Nephron (organoid): Measurements from ENCODE around the gene CDC42SE2.

Experiments
- H3K27ac Mint-ChIP-seq, 3 experiments: 2 replicates each; pipeline ENCODE4 v1.8.0; 2020; ENCODE audit warnings: mixed read lengths in 3 of 3, mild to moderate bottlenecking in 2 of 3, moderate library complexity in 1 of 3
- H3K27me3 Mint-ChIP-seq: 2 replicates; pipeline ENCODE4 v1.8.0; 2021; ENCODE audit warnings: low read depth, mild to moderate bottlenecking, moderate library complexity, mixed read lengths
- H3K36me3 Mint-ChIP-seq: 2 replicates; pipeline ENCODE4 v1.8.0; 2020; ENCODE audit warnings: low read depth, mixed read lengths
- H3K4me1 Mint-ChIP-seq: 2 replicates; pipeline ENCODE4 v1.8.0; 2020; ENCODE audit warnings: mixed read lengths
- H3K4me3 Mint-ChIP-seq, 3 experiments: 2 replicates each; pipeline ENCODE4 v1.8.0; 2020; ENCODE audit warnings: mild to moderate bottlenecking in 3 of 3, mixed read lengths in 3 of 3, moderate library complexity in 2 of 3
- H3K9me3 Mint-ChIP-seq: 2 replicates; pipeline ENCODE4 v1.8.0; 2020; ENCODE audit warnings: mixed read lengths
- TF ChIP-seq, protein P1 (sequence below), 3 experiments: fragments of 200-600 bp; sonication (generic); IDR thresholded peaks; one replicate each; pipeline ENCODE4 v1.5.0; 2021; ENCODE audit warnings: antibody characterized with exemption in 3 of 3; ENCODE audit not compliant: unreplicated experiment in 3 of 3

Gene CDC42SE2

GRCh38 chr5:131419877-131420276 lies 156.0 kb downstream of the CDC42SE2 start:
- H3K4me1 Mint-ChIP-seq, result no peaks in the 10 kb centered on the region
- no peaks in the 10 kb centered on the region for H3K27me3 Mint-ChIP-seq
- peak overlapping the region in 1 of 3 experiments; percentile 52 for H3K27ac Mint-ChIP-seq
- H3K36me3 Mint-ChIP-seq, result peaks cover 23% of the 10 kb centered on the region
- no peaks in the 10 kb centered on the region for H3K9me3 Mint-ChIP-seq
- no peak overlapping the region for H3K4me3 Mint-ChIP-seq
- TF ChIP-seq, protein P1, sequence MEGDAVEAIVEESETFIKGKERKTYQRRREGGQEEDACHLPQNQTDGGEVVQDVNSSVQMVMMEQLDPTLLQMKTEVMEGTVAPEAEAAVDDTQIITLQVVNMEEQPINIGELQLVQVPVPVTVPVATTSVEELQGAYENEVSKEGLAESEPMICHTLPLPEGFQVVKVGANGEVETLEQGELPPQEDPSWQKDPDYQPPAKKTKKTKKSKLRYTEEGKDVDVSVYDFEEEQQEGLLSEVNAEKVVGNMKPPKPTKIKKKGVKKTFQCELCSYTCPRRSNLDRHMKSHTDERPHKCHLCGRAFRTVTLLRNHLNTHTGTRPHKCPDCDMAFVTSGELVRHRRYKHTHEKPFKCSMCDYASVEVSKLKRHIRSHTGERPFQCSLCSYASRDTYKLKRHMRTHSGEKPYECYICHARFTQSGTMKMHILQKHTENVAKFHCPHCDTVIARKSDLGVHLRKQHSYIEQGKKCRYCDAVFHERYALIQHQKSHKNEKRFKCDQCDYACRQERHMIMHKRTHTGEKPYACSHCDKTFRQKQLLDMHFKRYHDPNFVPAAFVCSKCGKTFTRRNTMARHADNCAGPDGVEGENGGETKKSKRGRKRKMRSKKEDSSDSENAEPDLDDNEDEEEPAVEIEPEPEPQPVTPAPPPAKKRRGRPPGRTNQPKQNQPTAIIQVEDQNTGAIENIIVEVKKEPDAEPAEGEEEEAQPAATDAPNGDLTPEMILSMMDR (IDR thresholded peaks at IDR 0.05; ENCODE audit: unreplicated experiment in 3 of 3), result no peak

GRCh38 chr5:131423056-131423455 lies 159.2 kb downstream of the CDC42SE2 start:
- Mint-ChIP-seq H3K4me3 (no peak overlapping the region), H3K27me3 (no peaks in the 10 kb centered on the region), H3K4me1 (no peaks in the 10 kb centered on the region), H3K9me3 (no peaks in the 10 kb centered on the region), H3K36me3 (peaks cover 27% of the 10 kb centered on the region), H3K27ac (no peak overlapping the region)
- TF ChIP-seq, protein P1 (IDR thresholded peaks at IDR 0.05; ENCODE audit: unreplicated experiment in 3 of 3), result peak in 2 of 3 experiments; percentile 19 to 41

DNA sequence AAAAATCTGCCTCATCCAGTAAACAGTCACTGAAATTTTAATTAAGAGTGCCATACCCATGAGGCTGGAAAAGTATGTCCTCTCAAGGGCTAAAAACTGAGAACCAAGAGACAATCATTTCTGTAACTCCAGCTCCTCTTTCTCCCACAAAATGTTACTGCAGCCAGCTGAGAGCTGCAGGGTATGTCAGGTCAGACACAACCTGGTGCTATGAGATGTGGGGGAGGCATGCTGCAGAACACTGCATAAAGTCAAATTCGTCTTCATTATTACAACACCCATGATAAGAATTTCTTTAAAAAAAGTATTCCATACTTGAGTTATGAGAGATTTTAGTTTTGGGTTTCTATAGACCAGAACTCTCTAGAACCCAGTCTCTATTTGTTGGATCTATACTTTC lies 162.2 kb downstream of the CDC42SE2 start:
- H3K4me3 Mint-ChIP-seq, result no peak overlapping the region

DNA sequence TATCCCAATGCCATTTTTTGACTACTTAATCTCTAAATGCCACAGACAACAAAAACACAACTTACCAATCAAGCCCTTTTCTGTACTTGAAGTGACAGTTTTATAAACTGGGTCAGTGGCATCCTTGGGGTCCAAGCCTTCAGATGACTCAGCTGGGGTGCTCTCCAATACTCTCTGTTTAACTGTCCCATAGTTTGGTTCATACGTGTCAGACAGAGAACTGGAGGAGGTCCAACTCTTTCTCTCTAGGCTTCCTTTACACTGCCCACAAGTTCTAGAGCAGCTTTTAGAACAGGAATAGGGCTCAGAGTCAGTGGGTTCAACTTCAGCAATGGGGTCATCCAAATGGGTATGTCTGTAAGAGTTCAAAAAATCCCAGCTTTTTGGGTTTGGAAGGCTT lies 166.9 kb downstream of the CDC42SE2 start:
- TF ChIP-seq, protein P1 (IDR thresholded peaks at IDR 0.05; ENCODE audit: unreplicated experiment in 3 of 3), result no peak
- Mint-ChIP-seq H3K4me3 (no peak overlapping the region), H3K36me3 (peaks cover 54% of the 10 kb centered on the region), H3K9me3 (no peaks in the 10 kb centered on the region), H3K27me3 (no peaks in the 10 kb centered on the region), H3K4me1 (no peaks in the 10 kb centered on the region), H3K27ac (no peak overlapping the region)

More for the DNA sequence above, 162.2 kb downstream of the CDC42SE2 start:
- H3K9me3 Mint-ChIP-seq, result no peaks in the 10 kb centered on the region
- H3K27ac Mint-ChIP-seq, result no peak overlapping the region
- no peaks in the 10 kb centered on the region for H3K27me3 Mint-ChIP-seq
- H3K36me3 Mint-ChIP-seq, result peaks cover 35% of the 10 kb centered on the region
- H3K4me1 Mint-ChIP-seq, result no peaks in the 10 kb centered on the region
- TF ChIP-seq, protein P1 (IDR thresholded peaks at IDR 0.05; ENCODE audit: unreplicated experiment in 3 of 3), result no peak

DNA sequence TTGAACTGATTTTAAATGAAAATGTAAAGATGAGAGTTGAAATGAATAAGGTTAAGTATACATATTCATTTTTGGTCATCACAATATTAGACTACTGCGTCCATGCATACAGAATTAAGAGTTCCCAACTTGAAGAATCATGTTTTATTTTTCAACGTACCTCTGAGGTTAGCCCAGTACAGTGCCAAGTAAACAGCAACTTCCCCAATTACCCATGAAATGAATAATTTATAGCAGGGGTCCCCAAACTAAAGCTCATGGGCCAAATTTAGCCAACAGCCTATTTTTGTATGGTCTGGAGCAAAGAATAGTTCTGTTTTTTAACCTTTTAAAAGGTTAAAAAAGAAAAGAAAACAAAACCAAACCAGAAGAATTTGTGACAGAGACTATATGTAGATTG lies 167.9 kb downstream of the CDC42SE2 start:
- Mint-ChIP-seq H3K36me3 (peaks cover 55% of the 10 kb centered on the region), H3K4me1 (no peaks in the 10 kb centered on the region), H3K27ac (no peak overlapping the region), H3K4me3 (no peak overlapping the region), H3K9me3 (no peaks in the 10 kb centered on the region), H3K27me3 (no peaks in the 10 kb centered on the region)
- TF ChIP-seq, protein P1 (IDR thresholded peaks at IDR 0.05; ENCODE audit: unreplicated experiment in 3 of 3), result no peak

GRCh38 chr5:131433109-131433508 lies 169.3 kb downstream of the CDC42SE2 start:
- Mint-ChIP-seq H3K9me3 (no peaks in the 10 kb centered on the region), H3K36me3 (peaks cover 62% of the 10 kb centered on the region), H3K4me1 (no peaks in the 10 kb centered on the region), H3K27me3 (no peaks in the 10 kb centered on the region), H3K4me3 (no peak overlapping the region), H3K27ac (no peak overlapping the region)
- TF ChIP-seq, protein P1 (IDR thresholded peaks at IDR 0.05; ENCODE audit: unreplicated experiment in 3 of 3), result no peak
